ENCODE measurements around the gene GRIFIN.

GRIFIN gene, protein sequence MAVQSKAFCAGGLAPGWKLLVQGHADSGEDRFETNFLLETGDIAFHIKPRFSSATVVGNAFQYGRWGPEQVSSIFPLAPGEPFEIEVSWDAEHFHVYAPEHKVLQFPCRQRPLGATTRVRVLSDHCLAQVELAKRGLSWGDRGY

DNA sequence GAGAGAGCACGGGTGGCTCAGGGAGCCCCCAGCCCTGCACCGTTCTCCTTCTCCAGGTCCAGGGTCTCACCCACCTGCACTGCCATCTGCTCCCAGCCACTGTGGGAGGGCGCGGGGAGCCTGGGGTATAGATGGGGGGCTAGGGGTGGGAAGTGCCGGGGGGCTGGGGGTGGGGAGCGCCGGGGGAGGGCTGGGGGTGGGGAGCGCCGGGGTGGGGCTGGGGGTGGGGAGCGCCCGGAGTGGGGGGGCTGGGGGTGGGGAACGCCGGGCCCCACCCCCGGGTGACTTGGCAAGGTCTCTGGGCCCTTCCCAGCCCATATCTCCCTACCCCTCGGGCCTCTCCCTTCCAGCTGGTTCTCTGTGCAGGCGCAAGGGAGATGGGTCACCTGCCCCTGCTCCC, at the start of gene GRIFIN:
GRIFIN (minus strand) TSS at position 101 of the 400 bp plus-strand sequence; CDS start at position 86, 15 bp downstream.
- DNase-seq (ENCODE audit: low read depth): no peak

DNA sequence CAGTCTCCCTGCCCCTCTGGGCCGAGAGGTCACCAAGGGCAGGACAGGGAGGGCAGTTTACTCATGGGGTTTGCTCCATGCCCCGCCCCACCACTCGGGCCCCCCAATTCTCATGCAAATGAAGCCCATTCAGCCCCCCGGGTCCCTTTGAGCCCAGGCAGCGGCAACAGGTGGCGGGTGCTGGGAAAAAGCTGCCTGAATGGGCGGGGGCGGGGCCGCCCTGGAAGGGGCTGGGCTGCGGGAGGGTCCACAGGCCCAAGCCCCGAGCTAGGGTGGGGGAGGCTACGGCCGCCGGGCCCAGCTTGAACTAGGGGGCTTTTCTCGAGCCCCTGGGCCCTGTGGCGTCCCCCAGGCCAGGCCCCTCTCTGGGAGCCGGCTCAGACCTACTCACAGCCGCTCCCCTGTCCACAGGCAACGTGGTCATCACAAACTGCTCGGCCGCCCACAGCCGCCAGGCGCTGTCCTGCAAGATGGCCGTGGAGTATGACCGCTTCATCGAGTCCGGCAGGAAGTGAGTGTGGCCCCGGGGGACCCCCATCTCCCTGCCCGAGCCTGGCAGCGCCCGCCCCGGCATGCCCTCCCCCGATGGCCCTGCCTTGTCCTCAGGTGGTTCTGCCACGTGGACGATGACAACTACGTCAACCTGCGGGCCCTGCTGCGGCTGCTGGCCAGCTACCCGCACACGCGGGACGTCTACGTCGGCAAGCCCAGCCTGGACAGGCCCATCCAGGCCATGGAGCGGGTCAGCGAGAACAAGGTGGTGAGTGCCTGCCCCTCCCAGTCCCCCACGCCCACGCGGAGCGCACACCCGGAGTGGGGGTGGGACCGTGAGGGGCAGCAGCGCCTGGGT, 48.8 kb upstream of the GRIFIN start:
- DNase-seq (ENCODE audit: low read depth): no peak

GRCh38 chr7:2523941-2524807, 48.0 kb upstream of the GRIFIN start:
- DNase-seq (ENCODE audit: low read depth): no peak

DNA sequence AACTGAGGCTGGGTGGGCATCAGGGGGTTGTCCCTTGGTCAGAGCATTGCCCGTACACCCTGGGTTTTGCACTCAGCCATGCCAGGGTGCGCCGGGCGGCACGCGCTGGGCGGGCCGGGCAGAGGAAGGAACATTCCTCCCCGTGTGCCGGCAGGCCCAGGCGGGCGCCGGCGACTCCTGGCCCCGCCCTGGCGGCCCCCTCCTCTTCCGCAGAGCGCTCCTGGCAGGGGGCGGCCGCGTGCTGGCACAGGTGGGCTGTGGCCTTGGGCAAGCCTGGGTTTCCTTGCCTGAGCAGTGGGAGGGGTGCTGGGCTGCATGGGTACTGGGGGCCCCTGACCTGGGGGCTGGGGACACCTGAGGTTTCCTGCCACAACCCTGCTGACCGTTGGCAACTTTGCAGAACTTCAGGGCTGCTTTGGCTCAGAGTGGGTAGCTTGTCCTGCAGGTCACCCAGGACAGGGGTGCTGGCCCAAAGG, 47.3 kb upstream of the GRIFIN start:
- no peak for DNase-seq (ENCODE audit: low read depth)

GRCh38 chr7:2522780-2523433, 46.7 kb upstream of the GRIFIN start:
- DNase-seq (ENCODE audit: low read depth): no peak

DNA sequence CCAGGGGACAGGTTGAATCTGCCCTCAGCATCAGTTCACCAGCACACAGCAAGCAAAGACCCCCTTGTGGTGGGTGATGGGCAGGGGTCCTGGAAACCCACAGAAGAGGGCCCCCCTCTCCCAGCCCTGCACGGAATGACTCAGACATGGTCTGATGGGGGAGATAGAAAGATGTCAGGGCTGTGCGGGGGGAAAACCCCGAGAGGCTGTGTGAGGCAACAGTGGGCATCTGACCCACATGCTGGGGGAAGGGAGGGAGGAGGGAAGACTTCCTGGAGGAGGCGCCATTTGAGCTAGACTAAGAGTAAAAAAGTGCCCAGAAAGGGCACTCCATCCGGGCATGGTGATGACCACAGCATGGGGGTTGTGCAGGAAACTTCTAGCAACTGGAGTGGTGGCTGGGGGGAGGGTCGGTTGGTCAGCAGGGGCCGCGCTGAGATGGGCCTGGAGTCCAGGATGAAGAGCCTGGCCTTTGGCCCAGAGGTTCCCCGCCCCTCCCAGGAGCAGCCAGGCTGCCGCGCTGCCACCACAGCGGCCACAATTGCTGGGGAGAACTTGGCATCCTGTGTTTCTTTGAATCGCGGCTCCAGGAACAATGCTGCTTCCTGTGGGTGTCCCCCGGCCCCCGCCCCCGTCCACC, 45.9 kb upstream of the GRIFIN start:
- peak; percentile 65 for DNase-seq (ENCODE audit: low read depth)

DNA sequence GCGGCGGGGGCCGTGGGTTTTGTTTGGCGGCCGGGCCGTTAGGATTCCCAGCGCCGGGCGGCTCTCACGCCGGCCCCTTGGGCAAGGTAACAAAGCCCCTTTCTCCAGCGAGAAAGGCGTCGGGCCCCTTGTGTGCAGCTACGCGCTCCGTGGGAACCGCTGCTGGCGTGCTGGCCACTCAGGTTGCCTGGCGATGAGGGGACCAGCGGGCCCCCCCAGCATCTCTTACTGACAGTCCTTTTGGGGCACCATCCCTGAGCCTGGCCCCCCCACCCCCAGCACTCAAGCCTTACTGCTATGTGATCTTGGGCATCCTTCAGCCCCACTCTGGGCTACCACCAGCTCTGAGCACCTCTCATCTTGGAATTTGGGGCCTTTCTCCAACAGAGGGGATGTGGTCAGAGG, 45.1 kb upstream of the GRIFIN start:
- DNase-seq (ENCODE audit: low read depth): no peak

- DNase-seq (ENCODE audit: low read depth): no peak
Measured at GRCh38 chr7:2520761-2521290, 44.6 kb upstream of the GRIFIN start.

- DNase-seq (ENCODE audit: low read depth): no peak
Measured at GRCh38 chr7:2520131-2520760, 44.0 kb upstream of the GRIFIN start.

- peak; percentile 82 for DNase-seq (ENCODE audit: low read depth)
Measured at GRCh38 chr7:2519119-2519930, 43.1 kb upstream of the GRIFIN start, which contains the start of gene LFNG. LFNG (plus strand) TSS chr7:2519774; CDS start chr7:2519862, 88 bp downstream.

- no peak for DNase-seq (ENCODE audit: low read depth)
Measured at GRCh38 chr7:2518737-2519118, 42.5 kb upstream of the GRIFIN start.

DNA sequence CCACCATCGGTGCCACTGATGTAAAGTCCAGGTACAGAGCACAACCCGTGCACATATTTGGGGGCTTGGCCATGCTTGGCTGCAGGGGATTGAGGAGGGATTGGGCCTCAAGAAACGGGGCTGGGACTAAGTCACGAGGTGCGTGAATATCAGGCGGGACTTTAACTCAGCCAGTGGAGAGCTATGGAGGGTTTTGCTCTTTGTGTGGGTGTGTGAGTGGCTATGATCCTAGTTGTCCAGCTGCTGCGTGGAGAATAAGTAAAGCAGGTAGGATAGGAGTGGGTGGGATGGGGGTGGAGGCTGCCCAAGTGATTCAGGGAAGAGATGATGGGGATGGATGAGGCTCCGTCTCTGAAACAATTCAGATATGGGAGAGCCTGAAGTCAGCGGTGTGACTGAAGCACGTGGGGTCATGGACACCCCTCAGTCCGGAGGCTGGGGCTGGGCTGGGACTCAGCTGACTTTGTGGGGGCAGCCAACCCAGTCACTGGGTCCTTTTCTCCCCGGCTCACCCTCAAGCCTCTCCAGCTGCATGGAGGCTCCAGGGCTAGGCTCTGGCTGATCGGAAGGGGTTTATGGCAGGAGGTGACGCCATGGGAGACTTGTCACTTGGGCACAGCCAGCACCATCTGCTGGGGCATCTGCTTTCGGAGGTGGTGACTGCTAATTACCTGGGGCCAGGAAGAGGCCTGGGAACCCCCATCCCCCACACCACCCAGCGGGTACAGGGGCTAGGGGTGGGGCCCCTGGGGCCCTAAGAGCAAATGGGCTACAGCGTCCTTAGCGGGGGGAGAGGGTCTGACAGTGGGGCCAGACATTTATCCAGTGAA, 41.7 kb upstream of the GRIFIN start:
- DNase-seq (ENCODE audit: low read depth): no peak

- no peak for DNase-seq (ENCODE audit: low read depth)
Measured at GRCh38 chr7:2517026-2517425, 40.8 kb upstream of the GRIFIN start.

DNA sequence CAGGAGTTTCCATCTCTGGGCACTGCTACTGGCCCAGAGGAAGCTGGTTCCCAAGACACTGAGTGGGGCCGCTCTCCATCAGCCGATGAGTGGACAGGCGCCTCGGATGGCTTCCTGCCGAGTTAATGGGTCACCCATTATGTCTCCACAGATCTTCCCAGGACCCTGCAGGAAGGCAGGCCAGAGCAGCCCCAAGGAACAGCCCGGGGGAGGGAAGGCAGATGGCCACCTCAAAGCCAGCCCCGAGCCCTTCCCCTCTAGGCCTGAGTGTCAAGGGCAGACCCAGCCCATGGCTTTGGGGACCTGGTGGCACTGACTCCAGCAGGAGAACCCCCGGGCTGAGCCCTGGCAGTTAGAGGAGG, 40.0 kb upstream of the GRIFIN start:
- DNase-seq (ENCODE audit: low read depth): no peak

- DNase-seq (ENCODE audit: low read depth): no peak
Measured at GRCh38 chr7:2515424-2516193, 39.4 kb upstream of the GRIFIN start.

DNA sequence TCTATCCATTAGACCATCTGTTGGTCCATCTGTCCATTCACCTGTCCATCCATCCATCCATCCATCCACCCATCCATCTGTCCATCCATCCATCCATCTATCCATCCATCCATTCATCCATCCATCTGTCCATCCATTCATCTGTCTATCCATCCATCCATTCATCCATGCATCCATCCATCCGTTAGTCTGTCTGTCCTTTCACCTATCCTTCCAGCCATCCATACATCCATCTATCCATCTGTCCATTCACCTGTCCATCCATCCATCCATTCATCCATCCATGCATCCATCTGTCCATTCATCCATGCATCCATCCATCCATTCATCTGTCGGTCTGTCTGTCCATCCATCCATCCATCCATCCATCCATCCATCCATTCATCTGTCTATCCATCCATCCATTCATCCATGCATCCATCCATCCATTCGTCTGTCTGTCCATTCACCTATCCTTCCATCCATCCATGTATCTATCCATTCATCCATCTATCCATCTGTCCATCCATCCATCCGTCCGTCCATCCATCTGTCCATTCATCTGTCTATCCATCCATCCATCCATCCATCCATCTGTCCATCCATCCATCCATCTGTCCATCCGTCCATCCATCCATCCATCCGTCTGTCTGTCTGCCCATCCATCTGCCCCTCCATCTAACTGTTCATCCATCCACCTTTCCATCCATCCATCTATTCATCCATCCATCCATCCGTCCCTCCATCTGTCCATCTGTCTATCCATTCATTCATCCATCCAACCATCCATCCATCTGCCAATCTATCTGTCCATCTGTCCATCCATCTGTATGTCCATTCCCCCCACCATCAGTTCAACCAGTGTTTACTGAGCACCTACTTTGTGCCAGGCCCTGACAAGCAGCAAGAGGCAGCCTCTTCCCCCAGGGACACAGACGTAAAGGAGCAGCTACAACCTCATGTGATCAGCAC, 38.5 kb upstream of the GRIFIN start:
- no peak for DNase-seq (ENCODE audit: low read depth)

- DNase-seq (ENCODE audit: low read depth): no peak
Measured at GRCh38 chr7:2513702-2514101, 37.5 kb upstream of the GRIFIN start.

All from stimulated activated CD8-positive, alpha-beta memory T cell treated with anti-CD3 and anti-CD28 coated beads, Interleukin-12 subunit alpha, Interleukin-12 subunit beta, amount 100 ng/mL, for 4 hours (primary cell).